ENCODE data around the gene TLR8.

TLR8 gene

DNA sequence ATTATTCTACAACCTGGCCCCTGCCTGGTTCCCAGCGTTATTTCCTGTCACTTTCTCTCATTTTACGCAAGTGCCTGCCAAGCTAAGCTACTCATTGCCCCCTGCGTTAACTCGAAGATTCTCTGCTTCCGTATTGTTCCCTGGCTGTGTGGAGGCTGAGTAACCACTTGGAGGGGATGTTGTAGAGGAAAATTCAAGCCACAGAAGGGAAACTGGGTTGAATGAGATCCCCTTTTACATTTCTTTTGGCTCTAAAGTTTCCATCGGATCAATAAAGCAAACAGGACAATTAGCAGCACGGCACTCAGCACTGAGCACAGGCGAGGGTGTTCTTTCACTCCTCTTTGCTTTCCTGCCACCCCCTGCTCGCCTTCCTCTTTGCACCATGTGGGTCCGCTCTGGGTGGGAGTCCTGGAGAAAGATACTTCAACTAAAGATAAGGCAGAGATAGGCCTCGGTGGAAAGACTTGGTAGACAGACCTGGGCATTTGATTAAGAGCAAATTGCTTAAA lies 64.3 kb downstream of the TLR8 start:
- DNase-seq, result no peak

DNA sequence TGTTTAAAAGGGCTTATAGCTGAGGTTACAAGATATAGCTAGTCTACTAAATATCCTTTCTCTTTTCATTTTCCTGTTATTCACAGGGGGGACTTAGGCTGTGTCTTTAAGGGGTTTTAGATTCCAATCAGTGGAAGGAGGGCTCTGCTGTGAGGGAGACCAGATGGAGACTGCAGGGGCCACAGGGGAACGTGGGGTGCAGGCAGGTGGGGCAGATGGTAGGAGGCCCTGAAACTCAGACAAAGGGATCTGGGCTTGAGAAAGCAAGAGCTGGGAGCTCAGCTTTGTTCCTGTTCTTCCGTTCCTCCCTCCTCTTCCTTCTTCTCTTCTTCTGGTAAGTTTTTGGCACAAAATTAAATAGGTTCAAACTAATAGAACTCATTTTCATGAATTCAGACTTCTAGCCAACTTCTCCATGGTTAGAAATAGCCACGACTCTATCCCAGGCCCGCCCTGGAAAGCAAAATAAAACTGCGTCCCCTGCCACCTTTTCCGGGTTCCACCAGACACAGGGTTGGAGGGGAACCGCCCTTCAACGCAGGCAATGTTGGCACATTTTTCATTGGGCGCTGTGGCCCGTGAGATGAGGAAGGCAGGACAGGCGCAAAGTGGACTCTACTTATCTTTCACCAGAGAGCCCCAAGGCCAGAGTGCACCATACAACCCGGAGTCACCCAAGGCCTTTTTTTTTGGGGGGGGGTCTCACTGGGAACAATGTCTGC lies 65.0 kb downstream of the TLR8 start:
- no peak for DNase-seq

DNA sequence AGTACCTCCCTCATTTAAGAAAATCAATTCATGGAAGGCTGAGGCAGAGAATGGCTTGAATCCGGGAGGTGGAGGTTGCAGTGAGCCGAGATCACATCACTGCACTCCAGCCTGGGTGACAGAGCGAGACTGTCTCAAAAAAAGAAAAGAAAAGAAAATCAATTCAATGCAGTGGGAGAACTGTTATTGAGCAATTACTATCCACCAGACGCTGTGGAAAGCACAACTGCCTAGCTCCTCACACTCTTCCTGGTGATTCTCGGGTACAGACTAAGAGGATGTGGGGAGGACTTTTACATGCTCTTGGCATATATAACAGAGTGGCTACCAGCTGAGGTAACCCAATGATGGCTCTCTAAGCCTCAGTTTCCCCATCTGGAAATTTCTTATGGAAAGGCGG lies 65.8 kb downstream of the TLR8 start:
- no peak for DNase-seq
